ENCODE data around the gene DOCK10.

- TF ChIP-seq POLR2A (IDR thresholded peaks at IDR 0.05) = no peak
- no peak for TF ChIP-seq CTCF (IDR thresholded peaks at IDR 0.05)
These were observed 68.9 kb downstream of the DOCK10 start for GRCh38 chr2:224973112-224974016.

All from uterus (tissue), 2 donors.